Bone marrow (tissue), 2 donors: Measurements from ENCODE around the gene PON1.

Experiments used
- DNase-seq, 2 donors: peaks; one replicate each; lab custom pipeline; 2025; lab: John Stamatoyannopoulos, UW

Gene PON1

DNA sequence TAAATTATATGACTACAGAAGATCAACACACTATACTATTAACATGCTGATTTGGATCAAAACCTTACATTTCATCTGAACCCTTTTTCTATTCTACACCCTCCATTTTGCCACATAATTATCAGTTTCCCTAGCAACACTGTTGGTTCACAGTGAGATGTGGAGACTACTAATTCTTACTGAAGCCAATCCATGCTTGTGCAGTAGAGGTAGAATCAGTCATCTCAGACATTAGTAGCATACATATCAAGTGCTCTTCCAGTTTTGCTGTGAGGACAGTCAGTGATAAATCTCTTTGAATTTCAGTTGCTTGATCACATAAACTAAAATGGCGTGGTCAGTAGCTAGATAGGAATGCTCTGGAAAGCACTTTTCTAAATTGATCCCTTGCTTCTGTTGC is 70.3 kb downstream of the PON1 start:
- no peak for DNase-seq

DNA sequence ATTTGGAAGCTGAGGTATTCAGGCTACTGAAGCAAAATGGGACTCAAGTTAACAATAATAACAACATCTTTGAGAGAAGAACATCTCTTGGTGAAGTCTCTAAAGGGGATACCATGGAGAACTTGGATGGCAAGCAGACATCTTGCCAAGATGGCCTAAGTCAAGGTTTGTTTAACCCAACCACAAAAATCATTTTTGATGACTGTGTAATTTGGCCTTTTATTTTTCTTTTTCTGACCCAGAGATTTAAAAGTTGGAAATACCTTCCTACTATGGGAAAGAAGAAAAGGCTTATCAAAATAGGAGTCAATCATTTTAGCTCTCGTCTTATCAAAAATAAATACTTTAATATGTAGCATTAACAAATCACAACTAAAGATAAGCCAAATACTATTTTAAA is 72.4 kb downstream of the PON1 start:
- no peak for DNase-seq

DNA sequence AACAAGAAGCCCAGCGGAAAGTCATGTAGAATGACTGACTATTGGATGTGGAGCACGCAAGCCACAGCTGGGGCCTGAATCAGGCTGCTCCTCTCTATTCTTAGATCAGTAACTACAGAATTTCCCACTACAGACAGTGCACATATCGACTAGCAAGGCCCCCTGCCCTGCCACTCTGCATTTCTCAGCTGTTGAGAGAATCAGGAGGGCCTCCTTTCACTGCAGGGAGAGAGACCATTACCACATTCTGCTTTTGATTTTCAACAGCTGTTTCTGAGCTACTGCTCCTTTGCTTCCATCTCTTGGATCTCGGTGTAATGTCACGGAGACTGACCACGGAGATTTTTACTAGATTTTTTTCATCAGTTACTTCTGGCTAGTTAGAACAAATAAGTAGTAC is 73.8 kb downstream of the PON1 start:
- DNase-seq = no peak
